Esophagus (tissue), 2 donors: ENCODE results near the gene CCSER1. TPM values are rescaled to one million over a fixed set of nuclear protein-coding genes. Genes with fewer than 3 reads are reported as not detected.
"Not testable (repeated sequence)": the region's sequence is repeated elsewhere in the genome, so short reads cannot be mapped to it uniquely, and the experiment has no call there.

Source experiments
- H3K27ac ChIP-seq, 2 donors: one replicate each; pipeline ENCODE4 v1.5.1; 2013; ENCODE audit warnings: low read depth in 2 of 2, mild to moderate bottlenecking in 2 of 2, inconsistent platforms in 1 of 2, low read length in 1 of 2, moderate library complexity in 1 of 2
- H3K27me3 ChIP-seq, 2 donors: one replicate each; pipeline ENCODE4 v1.6.1; 2013; ENCODE audit warnings: low read length in 2 of 2, control low read depth in 1 of 2, mild to moderate bottlenecking in 1 of 2; ENCODE audit not compliant: insufficient read depth in 2 of 2, control insufficient read depth in 1 of 2
- H3K36me3 ChIP-seq, 2 donors: one replicate each; pipeline ENCODE4 v1.6.1; 2013; ENCODE audit warnings: low read length in 1 of 2; ENCODE audit not compliant: control insufficient read depth in 2 of 2, insufficient read depth in 2 of 2
- H3K4me1 ChIP-seq, 2 donors: one replicate each; pipeline ENCODE4 v1.6.1; 2013; ENCODE audit warnings: low read length in 1 of 2; ENCODE audit not compliant: control insufficient read depth in 2 of 2, insufficient read depth in 2 of 2
- H3K4me3 ChIP-seq, 2 donors: one replicate each; pipeline ENCODE4 v1.5.1; 2013; ENCODE audit warnings: low read length in 2 of 2, mild to moderate bottlenecking in 2 of 2, low read depth in 1 of 2, moderate library complexity in 1 of 2
- H3K9me3 ChIP-seq, 2 donors: one replicate each; pipeline ENCODE4 v1.6.1; 2013; ENCODE audit warnings: mild to moderate bottlenecking in 2 of 2, low read depth in 1 of 2, low read length in 1 of 2, moderate library complexity in 1 of 2; ENCODE audit not compliant: control insufficient read depth in 2 of 2, insufficient read depth in 1 of 2
- WGBS, 2 donors: extraction: QIAGEN DNeasy Blood & Tissue Kit; methylation state at CpG; one replicate each; pipeline ENCODE4 v1.1.7; 2013; 5-methylcytosine and 5-hydroxymethylcytosine counted together
- polyA plus RNA-seq, 2 donors: library from polyadenylated mRNA; stranded (reverse); fragments of 200-250 nt; gene quantifications; one replicate each; pipeline ENCODE4 v1.2.3, GENCODE V29; 2013
- donor health status: healthy with polysubstance abuse.
- donor health status: Bipolar disorder and iron deficiency.

CCSER1 gene
- polyA plus RNA-seq, 2 donors, result 0.35 to 0.87 TPM

GRCh38 chr4:90695411-90695810 is 568.2 kb downstream of the CCSER1 start:
- Histone ChIP-seq H3K9me3 (no peaks in the 10 kb centered on the region), H3K27me3 (no peaks in the 10 kb centered on the region), H3K36me3 (no peaks in the 10 kb centered on the region), H3K4me3 (no peak overlapping the region), H3K27ac (no peak overlapping the region), H3K4me1 (no peaks in the 10 kb centered on the region)

- not testable (repeated sequence) for H3K36me3 ChIP-seq, H3K4me1 ChIP-seq, H3K4me3 ChIP-seq, H3K9me3 ChIP-seq, H3K27ac ChIP-seq, H3K27me3 ChIP-seq
- 84 to 90% methylated on average over 6 of the region's 6 CpGs for WGBS, 2 donors
These were observed 578.3 kb downstream of the CCSER1 start for GRCh38 chr4:90705501-90705900.

GRCh38 chr4:90715242-90715641 is 588.0 kb downstream of the CCSER1 start:
- no peak overlapping the region for H3K27ac ChIP-seq
- no peaks in the 10 kb centered on the region for H3K27me3 ChIP-seq
- no peaks in the 10 kb centered on the region for H3K4me1 ChIP-seq
- WGBS, 2 donors, result 88 to 89% methylated on average over 1 of the region's 1 CpG
- H3K4me3 ChIP-seq, result no peak overlapping the region
- H3K36me3 ChIP-seq, result no peaks in the 10 kb centered on the region
- H3K9me3 ChIP-seq, result no peaks in the 10 kb centered on the region

- WGBS, 2 donors, result 91 to 92% methylated on average over 10 of the region's 10 CpGs
These were observed 591.7 kb downstream of the CCSER1 start for GRCh38 chr4:90718931-90719330.

GRCh38 chr4:90727938-90728337 is 600.7 kb downstream of the CCSER1 start:
- Histone ChIP-seq H3K4me1 (no peaks in the 10 kb centered on the region), H3K36me3 (no peaks in the 10 kb centered on the region), H3K27me3 (no peaks in the 10 kb centered on the region), H3K9me3 (no peaks in the 10 kb centered on the region), H3K4me3 (no peak overlapping the region), H3K27ac (no peak overlapping the region)

More at GRCh38 chr4:90718931-90719330, 591.7 kb downstream of the CCSER1 start:
- H3K27ac ChIP-seq, result no peak overlapping the region
- H3K9me3 ChIP-seq, result no peaks in the 10 kb centered on the region
- H3K36me3 ChIP-seq, result no peaks in the 10 kb centered on the region
- no peak overlapping the region for H3K4me3 ChIP-seq
- H3K27me3 ChIP-seq, result no peaks in the 10 kb centered on the region
- no peaks in the 10 kb centered on the region for H3K4me1 ChIP-seq

GRCh38 chr4:90730752-90731151 is 603.6 kb downstream of the CCSER1 start:
- Histone ChIP-seq H3K4me3 (no peak overlapping the region), H3K27me3 (no peaks in the 10 kb centered on the region), H3K9me3 (no peaks in the 10 kb centered on the region), H3K36me3 (no peaks in the 10 kb centered on the region), H3K4me1 (no peaks in the 10 kb centered on the region), H3K27ac (no peak overlapping the region)
- 53 to 65% methylated on average over 1 of the region's 1 CpG for WGBS, 2 donors

- 77 to 96% methylated on average over 1 of the region's 1 CpG for WGBS, 2 donors
- no peaks in the 10 kb centered on the region for H3K9me3 ChIP-seq
- H3K4me3 ChIP-seq, result no peak overlapping the region
- no peaks in the 10 kb centered on the region for H3K4me1 ChIP-seq
- no peak overlapping the region for H3K27ac ChIP-seq
- H3K27me3 ChIP-seq, result no peaks in the 10 kb centered on the region
- H3K36me3 ChIP-seq, result no peaks in the 10 kb centered on the region
These were observed 606.0 kb downstream of the CCSER1 start for GRCh38 chr4:90733211-90733610.

- Histone ChIP-seq H3K4me3 (no peak overlapping the region), H3K27ac (no peak overlapping the region), H3K36me3 (no peaks in the 10 kb centered on the region), H3K27me3 (no peaks in the 10 kb centered on the region), H3K4me1 (no peaks in the 10 kb centered on the region), H3K9me3 (no peaks in the 10 kb centered on the region)
- WGBS, 2 donors, result 92 to 97% methylated on average over 4 of the region's 4 CpGs
These were observed 618.0 kb downstream of the CCSER1 start for GRCh38 chr4:90745176-90745575.

- Histone ChIP-seq H3K27me3 (no peaks in the 10 kb centered on the region), H3K9me3 (no peaks in the 10 kb centered on the region), H3K27ac (no peak overlapping the region), H3K4me1 (no peaks in the 10 kb centered on the region), H3K36me3 (no peaks in the 10 kb centered on the region), H3K4me3 (no peak overlapping the region)
These were observed 625.9 kb downstream of the CCSER1 start for GRCh38 chr4:90753068-90753467.

- WGBS, 2 donors, result 80 to 84% methylated on average over 2 of the region's 2 CpGs
- Histone ChIP-seq H3K4me1 (no peaks in the 10 kb centered on the region), H3K9me3 (no peaks in the 10 kb centered on the region), H3K27me3 (no peaks in the 10 kb centered on the region), H3K27ac (no peak overlapping the region), H3K36me3 (no peaks in the 10 kb centered on the region), H3K4me3 (no peak overlapping the region)
These were observed 630.4 kb downstream of the CCSER1 start for GRCh38 chr4:90757534-90758060.
